ENCODE results near the gene KPNA1.
"Not testable (repeated sequence)": the region's sequence is repeated elsewhere in the genome, so short reads cannot be mapped to it uniquely, and the experiment has no call there.

KPNA1 gene

GRCh38 chr3:122469659-122470058 is 45.1 kb downstream of the KPNA1 start:
- DNase-seq: no peak

- DNase-seq: no peak
These were observed 45.7 kb downstream of the KPNA1 start for GRCh38 chr3:122468896-122469533.

GRCh38 chr3:122466701-122467240 is 48.0 kb downstream of the KPNA1 start:
- no peak for DNase-seq

- DNase-seq: no peak
These were observed 50.1 kb downstream of the KPNA1 start for GRCh38 chr3:122464659-122465058.

GRCh38 chr3:122462406-122462805 is 52.3 kb downstream of the KPNA1 start:
- DNase-seq: no peak

GRCh38 chr3:122461806-122462205 is 52.9 kb downstream of the KPNA1 start:
- DNase-seq: no peak

- DNase-seq: no peak
These were observed 55.7 kb downstream of the KPNA1 start for GRCh38 chr3:122458992-122459391.

GRCh38 chr3:122457706-122458105 is 57.0 kb downstream of the KPNA1 start:
- DNase-seq: no peak

GRCh38 chr3:122456074-122456473 is 58.7 kb downstream of the KPNA1 start:
- no peak for DNase-seq

- no peak for DNase-seq
These were observed 63.4 kb downstream of the KPNA1 start for GRCh38 chr3:122451371-122451770.

- not testable (repeated sequence) for DNase-seq
These were observed 66.5 kb downstream of the KPNA1 start for GRCh38 chr3:122448218-122448617.

- not testable (repeated sequence) for DNase-seq
These were observed 70.2 kb downstream of the KPNA1 start for GRCh38 chr3:122444491-122444887.

- not testable (repeated sequence) for DNase-seq
These were observed 70.8 kb downstream of the KPNA1 start for GRCh38 chr3:122443762-122444490.

GRCh38 chr3:122443090-122443489 is 71.6 kb downstream of the KPNA1 start:
- DNase-seq: no peak

- DNase-seq: no peak
These were observed 78.8 kb downstream of the KPNA1 start for GRCh38 chr3:122435950-122436349.

- DNase-seq: no peak
These were observed 84.4 kb downstream of the KPNA1 start for GRCh38 chr3:122430371-122430770.

GRCh38 chr3:122427857-122428471 is 86.8 kb downstream of the KPNA1 start:
- no peak for DNase-seq

GRCh38 chr3:122421836-122422235 is 92.9 kb downstream of the KPNA1 start:
- DNase-seq: no peak

- no peak for DNase-seq
These were observed 93.6 kb downstream of the KPNA1 start for GRCh38 chr3:122421101-122421500.

GRCh38 chr3:122416966-122417365 is 97.8 kb downstream of the KPNA1 start:
- DNase-seq: no peak

- DNase-seq: no peak
These were observed 98.7 kb downstream of the KPNA1 start, which contains the start of gene WDR5B for GRCh38 chr3:122415762-122416654. Gene WDR5B (minus strand): TSS chr3:122416062. CDS start chr3:122415528, 534 bp downstream.

GRCh38 chr3:122415104-122415744 is 99.5 kb downstream of the KPNA1 start:
- no peak for DNase-seq

Data from NCI-H2081 treated with DMSO at 0.1 percent for 48 hours (cell line).